ENCODE results near the gene HES5.

Gene HES5

DNA sequence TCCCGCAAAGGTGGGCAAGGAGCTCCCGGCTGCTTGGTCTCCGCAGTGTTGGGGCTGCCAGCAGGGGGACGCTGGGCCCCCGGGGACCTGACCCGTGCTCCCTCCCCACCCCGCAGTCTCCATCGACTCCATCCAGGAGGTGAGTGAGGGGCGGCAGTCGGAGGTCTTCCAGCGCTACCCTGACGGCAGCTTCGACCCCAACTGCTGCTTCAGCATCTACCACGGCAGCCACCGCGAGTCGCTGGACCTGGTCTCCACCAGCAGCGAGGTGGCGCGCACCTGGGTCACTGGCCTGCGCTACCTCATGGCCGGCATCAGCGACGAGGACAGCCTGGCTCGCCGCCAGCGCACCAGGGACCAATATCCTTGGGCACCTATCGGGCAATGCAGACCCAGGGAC lies 50.4 kb downstream of the HES5 start:
- Histone ChIP-seq H3K9me3 (ENCODE audit: control insufficient read depth in 1 of 2, low read length in 2 of 2) (no peaks in the 10 kb centered on the region), H3K27ac (ENCODE audit: low read length) (no peak overlapping the region), H3K36me3 (ENCODE audit: control insufficient read depth in 1 of 2, insufficient read depth in 2 of 2, low read length in 2 of 2) (no peaks in the 10 kb centered on the region), H3K4me1 (ENCODE audit: control insufficient read depth in 1 of 2, insufficient read depth in 2 of 2, low read length in 2 of 2) (no peaks in the 10 kb centered on the region), H3K27me3 (ENCODE audit: low read depth, low read length) (no peaks in the 10 kb centered on the region), H3K4me3 (ENCODE audit: low read depth in 1 of 2, low read length in 2 of 2) (no peak overlapping the region)

DNA sequence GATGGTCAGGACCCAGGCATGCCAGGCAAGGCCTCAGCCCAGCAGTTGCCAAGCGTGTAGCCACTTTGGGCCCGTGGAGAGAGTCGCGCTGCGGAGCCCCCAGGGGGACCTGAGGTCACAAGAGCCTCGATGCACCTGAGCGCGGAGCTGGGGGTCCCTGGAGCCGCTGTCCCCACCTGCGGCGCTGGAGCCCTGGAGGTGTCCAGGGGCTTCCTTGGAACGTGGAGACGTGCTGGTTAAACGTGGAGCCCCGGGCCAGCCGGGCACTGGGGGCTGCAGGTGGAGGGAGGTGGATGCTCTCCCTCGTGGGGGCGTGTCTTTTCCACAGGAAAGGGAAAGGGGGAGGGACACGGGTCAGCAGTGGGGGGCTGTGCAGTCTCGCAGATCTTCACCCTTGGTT lies 50.9 kb downstream of the HES5 start:
- no peak overlapping the region for H3K27ac ChIP-seq (ENCODE audit: low read length)

More for the DNA sequence above, 50.9 kb downstream of the HES5 start:
- H3K4me3 ChIP-seq (ENCODE audit: low read depth in 1 of 2, low read length in 2 of 2) = no peak overlapping the region
- no peaks in the 10 kb centered on the region for H3K9me3 ChIP-seq (ENCODE audit: control insufficient read depth in 1 of 2, low read length in 2 of 2)
- no peaks in the 10 kb centered on the region for H3K4me1 ChIP-seq (ENCODE audit: control insufficient read depth in 1 of 2, insufficient read depth in 2 of 2, low read length in 2 of 2)
- no peaks in the 10 kb centered on the region for H3K27me3 ChIP-seq (ENCODE audit: low read depth, low read length)
- no peaks in the 10 kb centered on the region for H3K36me3 ChIP-seq (ENCODE audit: control insufficient read depth in 1 of 2, insufficient read depth in 2 of 2, low read length in 2 of 2)

Measured in muscle layer of duodenum (tissue), 2 donors.